NCI-H2081 (cell line): ENCODE results near the gene ALDH1B1.
A peak's percentile ranks its signal among the peaks of the same experiment; 100 is the strongest.
"Not testable (repeated sequence)": the region's sequence is repeated elsewhere in the genome, so short reads cannot be mapped to it uniquely, and the experiment has no call there.

Experiments
- DNase-seq, 2 experiments: peaks; one replicate each; lab custom pipeline; 2025; lab: John Stamatoyannopoulos, UW

Gene ALDH1B1

DNA sequence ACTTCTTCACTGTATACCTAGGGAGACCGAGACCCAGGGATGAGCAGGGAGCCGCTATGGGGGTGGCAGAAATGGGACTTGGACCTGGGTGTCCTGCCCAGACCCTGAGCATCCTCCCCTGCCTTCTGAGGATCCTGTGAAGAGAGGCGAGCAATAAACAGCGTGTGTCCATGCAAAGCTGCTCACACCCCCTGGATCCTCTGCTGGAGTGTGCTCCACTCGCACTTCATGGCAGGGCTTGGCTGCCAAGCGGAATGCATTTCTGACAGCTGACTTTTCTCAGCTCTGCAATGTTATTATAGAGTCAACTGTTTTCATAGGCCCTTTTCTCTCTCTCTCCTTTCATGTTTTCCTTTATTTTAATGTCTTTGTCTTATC lies 31.0 kb upstream of the ALDH1B1 start:
- no peak for DNase-seq

DNA sequence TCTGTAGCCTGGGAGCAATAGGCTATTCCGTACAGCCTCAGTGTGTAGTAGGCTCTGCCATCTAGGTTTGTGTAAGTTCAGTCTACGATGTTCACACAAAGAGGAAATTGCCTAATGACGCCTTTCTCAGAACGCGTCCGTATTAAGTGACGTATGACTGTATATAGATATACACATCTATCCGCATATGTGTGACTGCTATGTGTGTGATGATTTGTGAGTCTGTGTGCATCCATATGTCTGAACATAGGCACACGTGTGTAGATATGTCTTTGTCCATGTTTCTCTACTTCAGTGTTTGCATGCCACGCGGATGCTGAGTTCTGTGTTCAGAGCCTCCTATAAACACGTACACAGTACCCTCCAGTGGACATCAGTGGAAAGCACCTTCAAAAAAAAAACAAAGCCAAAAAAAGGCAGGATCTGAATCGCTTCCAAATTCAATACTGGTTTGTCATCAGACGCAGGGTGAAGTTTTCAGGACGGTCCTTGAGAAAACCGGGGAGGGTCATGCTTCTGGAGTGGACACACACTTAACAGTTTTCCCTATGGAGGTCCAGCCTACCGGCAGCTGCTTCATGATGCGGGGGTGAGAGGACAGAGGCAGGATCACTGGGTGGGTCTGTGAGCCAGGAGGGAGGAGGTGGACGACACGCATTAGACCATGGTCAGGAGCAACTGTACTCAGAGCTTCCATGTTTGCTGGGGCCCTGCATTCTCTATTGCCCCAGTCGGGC lies 29.5 kb upstream of the ALDH1B1 start:
- DNase-seq: peak; percentile 75 to 83

DNA sequence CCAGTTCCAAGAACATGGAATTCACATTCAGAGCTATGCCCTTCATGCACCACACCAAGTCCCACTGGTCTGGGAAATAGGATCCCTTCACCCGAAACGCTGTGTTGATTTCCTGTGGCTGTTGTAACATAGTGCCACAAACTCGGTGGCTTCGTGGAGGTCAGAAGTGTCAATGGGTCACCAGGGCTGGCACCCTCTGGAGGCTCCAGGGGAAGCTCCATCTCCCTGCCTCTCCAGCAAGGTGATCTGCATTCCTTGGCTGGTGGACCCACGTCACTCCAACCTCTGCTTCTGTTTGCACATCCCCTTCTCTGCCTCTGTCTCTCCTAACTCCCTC lies 28.9 kb upstream of the ALDH1B1 start:
- no peak for DNase-seq

DNA sequence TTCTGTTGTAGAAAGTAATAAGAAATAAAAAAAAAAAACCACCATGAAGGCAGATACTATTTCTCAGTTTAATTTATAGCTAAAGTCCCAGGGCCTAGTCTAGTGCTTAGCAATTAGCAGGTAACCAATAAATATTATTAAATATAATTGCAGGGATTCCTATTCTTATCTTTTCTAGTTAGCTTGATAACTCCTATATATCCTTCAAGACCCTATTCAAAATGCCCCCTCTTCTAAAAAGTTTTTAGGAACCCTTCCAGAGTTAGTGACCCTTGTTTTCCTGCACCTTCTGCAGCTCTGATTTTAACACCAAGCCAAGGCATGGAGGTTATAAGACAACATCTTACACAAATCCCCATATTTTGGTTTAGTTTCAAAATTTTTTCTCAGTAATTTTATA lies 24.6 kb upstream of the ALDH1B1 start:
- no peak for DNase-seq

DNA sequence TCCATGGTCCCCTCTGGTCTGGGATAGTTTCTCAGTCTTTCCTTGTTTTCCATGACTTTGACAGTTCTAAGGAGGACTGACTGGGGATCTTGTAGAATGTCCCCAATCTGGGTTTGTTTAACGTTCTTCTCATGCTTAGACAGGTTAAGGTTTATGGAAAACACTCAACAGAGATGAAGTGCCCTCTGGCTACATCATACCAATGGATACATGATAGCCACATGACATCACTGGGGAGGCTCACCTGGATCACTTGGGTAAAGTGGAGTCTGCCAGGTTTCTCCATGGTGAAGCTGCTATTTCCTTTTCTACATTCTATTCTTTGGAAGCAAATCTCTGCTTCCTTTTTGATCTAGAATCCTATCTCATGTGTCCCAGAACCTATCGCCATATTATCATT lies 23.8 kb upstream of the ALDH1B1 start:
- DNase-seq: no peak

DNA sequence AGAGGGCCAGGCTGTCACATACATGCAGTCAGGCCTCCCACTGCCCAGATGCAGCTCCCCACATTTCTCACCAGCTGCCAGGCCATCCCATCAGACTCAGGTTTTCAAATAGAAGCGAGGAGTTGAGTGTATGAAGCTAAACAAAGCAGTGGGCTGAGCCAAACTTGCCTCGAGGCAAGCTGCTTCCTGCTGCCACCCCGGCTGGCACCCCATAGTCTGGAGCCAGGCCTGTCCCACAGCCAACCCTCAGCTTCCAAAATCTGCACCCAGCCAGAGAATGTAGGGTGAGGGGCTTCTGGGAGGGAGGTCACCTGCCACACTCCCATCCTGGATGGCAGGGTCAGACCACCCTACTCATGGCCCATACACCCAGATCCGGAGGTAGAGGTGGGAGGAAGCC lies 22.3 kb upstream of the ALDH1B1 start:
- DNase-seq: no peak

DNA sequence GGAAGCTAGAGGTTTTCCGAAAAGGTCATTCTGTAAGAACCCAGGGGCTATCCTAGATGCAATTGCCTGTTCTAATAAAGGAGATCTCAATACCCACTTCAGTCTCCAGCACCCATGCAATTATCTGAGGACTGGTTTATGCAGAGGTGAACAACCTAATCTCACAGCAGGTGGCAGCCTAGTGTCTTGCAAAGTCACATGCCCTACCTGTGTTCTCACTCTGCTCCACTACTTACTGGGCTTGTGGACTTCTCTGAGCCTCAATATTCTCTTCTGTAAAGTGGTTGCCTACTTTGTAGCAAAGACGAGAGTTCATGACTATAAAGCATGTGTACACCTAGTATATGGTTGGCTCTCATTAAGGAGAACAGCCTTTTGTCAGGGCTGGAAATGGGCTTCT lies 21.0 kb upstream of the ALDH1B1 start:
- no peak for DNase-seq

DNA sequence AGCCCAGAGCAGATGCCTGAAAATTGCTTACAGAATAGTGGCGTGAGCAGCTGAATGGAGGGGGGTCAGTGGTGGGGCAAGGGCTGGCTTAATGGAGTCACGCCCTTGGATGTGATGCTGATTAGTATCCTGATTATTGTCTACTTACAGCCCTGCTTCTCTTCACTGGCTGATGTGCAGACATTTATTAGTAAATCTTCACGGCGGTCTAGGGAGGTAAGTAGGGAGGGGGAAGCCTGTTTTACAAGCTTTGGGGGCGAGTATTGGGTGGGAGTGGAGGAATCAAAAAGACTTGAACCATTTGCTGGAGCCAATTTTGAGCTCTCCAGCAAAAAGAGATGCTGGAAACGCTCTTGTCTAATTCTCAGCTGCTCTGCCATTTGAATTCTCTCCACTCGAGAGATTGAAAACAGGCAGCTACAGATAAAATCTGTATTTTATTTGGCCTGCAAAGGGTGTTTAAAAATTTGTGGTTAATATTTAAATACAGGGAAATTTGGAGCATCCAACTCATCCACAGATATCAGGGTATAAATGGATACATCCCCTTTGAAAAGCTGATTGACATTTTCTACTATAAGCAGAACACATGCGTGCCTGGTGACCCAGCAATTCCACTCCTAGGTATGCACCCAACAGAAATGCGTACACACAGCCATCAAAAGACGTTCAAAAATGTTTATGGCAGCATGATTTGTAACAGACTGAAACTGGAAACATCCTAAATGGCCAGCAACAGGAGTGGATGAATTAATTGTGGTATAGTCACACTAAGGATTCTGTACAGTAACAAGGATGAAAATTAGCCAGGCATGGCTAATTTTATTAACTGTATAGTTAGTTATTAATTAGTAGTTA lies 19.5 kb upstream of the ALDH1B1 start:
- no peak for DNase-seq

DNA sequence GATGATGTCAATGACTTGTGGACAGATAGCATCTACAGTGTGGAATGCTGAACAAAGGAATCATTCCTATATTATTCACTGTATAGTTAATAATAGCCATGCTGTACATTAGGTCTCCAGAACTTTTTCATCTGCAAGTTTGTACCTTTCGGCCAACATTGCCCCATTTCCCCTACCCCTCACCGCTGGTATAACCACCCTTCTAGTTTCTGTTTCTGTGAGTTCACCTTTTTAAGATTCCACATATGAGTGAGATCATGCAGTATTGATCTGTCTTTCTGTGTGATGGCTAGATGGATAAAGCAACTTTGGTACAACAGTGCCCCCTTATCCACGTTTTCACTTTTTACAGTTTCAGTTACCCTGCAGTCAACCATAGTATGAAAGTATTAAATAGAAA lies 18.8 kb upstream of the ALDH1B1 start:
- no peak for DNase-seq

DNA sequence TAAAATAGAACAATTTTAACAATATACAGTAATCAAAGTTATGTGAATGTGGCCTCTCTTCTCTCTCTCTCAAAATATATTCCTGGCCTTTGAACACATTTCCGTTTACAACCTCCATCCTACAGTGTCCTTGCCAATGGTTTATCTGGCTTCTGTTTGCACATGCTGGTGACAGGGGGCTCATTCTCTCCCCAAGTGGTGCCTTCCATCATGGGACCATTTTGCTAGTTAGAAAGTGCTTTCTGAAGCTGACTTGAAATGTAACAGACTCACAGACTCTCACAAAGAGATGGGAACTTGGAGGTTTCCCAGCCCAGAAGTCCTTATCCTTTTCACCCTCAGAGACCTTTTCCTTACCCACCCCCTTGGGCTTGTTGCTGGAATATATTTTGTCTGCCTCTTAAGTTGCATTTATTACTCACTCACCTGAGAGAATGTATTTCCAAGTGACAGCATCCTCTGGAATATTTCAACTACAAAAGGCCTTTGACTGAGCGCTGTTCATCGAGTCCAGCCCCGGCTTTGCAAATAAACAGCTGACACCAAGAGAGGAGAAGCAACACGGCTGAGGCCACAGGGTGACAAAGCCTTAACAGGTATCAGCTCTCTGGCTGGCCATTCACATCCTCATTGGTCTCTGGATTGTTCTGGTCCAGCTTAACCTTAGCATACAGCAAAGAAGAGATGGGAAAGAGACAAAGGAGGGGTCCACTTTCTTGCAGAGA lies 17.5 kb upstream of the ALDH1B1 start:
- no peak for DNase-seq

DNA sequence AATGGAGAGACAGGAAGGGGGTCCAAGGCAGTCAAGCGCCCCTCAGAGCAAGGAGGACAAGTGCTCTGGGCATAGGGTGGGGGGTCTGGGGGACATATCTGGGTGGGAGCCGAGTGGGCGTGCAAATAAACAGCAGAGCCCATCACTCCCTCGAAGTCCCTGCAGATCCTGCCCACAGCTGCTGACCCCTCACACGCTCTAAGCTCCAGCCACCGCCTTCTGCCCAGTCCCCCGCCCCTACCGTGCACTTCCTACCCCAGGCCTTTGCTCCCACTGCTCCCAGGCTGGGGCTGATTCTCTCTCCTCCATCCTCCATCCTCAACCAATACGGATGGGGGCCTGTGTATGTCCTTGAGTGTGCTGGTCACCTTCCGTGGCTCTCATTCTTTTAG lies 16.9 kb upstream of the ALDH1B1 start:
- DNase-seq: no peak

DNA sequence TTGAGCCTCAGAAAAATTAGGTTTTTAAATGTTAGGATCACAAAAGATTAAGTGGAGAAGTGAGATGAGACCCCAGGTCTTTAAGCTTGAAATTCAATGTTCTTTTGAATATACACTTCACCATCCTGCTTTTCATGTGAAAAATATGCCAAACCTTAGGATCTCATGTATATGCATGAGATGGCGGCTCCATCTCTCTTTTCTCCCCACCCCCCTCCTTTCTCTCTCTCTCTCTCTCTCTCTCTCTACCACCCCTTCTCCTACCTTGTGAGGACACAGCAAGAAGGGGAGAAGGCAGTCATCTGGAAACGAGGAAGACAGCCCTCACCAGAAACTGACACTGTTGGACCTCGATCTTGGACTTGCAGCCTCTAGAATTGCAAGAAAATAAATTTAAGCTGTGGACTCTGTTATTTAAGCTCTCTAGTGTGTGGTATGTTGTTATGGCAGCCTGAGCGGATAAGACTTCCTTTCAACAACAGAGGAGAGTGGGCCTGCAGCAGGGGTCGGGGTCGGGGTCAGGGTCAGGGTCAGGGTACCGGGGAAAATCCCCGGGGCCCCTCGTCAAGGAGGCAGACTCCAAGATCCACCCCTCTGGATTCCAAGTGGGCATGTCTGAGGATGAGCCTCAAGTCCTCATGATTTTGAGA lies 16.4 kb upstream of the ALDH1B1 start:
- DNase-seq: no peak

DNA sequence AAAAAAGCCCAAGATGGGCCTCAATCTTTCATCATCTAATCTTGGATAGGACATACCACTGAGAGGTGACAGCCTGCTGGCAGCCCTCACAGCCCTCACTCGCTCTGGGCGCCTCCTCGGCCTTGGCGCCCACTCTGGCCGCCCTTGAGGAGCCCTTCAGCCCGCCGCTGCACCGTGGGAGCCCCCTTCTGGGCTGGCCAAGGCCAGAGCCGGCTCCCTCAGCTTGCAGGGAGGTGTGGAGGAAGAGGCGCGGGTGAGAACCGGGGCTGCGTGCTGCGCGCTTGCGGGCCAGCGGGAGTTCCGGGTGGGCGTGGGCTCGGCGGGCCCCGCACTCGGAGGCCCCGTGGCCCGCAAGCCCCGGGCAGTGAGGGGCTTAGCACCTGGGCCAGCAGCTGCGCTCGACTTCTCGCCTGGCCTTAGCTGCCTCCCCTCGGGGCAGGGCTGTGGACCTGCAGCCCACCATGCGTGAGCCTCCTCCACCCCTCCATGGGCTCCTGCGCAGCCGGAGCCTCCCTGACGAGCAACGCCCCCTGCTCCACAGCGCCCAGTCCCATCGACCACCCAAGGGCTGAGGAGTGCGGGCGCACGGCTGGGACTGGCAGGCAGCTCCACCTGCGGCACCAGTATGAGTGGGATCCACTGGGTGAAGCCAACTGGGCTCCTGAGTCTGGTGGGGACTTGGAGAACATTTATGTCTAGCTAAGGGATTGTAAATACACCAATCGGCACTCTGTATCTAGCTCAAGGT lies 15.0 kb upstream of the ALDH1B1 start:
- DNase-seq: not testable (repeated sequence)

DNA sequence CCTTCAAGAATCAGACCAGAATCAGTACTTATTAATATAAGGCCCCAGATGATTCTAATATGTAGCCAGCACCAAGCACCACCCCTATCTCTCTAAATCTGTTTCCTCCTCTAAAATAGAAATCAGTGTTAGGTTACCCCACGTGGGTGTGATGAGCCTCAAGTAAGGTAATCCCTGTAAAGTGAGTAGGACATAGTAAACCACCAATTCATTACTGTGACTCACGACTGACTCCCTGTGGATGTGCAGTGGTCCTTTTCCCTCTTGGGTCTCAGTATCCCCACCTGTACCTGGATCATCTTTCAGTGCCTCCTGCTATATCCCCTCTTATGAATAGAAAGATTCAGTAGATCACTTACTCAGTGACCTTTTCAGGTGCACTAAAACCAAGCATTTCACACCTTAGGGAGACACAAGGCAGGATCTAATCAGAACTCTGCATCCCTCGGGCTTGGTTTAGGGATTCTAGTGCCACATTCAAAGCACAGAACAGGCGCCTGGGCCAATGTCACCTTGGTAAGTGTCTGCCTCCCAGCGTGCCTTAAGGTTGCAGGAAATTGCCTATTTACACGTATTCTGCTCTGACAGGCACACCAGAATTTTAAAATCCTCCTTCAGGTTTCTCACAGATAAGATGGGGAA lies 12.2 kb upstream of the ALDH1B1 start:
- DNase-seq: no peak

DNA sequence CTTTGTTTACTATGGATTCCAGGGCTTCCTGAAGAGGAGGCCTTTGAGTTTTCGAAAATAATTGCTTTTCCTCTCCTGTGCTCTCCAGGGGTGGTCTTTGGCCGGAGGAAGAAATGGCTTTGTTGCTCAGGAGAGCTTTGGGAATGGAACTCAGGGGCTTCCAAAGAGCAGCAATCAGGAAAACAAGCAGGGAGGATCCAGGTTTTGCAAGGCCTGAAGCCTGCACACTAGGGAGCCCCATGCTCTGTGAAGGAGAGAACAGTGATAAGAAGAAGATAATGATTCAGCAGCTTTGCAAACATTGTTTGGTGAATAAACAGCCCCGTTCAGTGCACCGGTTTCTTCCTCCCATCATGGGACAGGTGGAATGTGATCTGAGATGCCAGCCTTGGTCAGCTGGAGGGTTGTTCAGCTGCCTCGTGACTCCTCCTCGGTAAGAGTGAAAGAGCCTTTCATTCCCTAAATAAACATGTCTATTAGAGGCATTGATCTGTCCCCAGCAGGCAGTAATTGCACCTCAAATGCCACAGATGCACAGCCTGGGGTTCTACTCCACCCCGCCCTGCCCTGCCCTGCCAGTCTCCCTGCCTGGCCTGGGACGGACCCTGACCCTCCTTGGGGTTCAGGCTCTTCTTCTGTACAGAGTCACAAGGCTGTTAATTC lies 11.5 kb upstream of the ALDH1B1 start:
- peak; percentile 65 to 68 for DNase-seq

DNA sequence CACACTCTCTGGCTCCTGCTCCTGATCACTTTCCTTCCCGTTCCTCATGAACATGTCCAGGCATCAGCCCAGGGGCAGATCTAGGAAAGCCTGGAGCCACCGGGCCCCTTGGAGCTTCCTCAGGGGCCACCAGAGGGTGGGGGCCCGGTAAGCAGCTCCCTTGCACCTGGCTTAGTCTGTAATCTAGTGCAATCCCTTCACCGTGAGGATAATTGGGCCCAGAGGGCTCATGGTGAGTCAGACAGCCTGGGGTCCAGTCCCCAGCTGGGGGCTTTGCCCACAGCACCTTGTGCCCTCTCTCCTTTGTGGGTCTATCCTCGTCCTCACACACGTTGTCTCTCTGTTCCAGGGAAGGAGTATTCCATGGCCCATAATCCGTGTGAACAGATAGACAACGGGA lies 10.4 kb upstream of the ALDH1B1 start:
- no peak for DNase-seq

DNA sequence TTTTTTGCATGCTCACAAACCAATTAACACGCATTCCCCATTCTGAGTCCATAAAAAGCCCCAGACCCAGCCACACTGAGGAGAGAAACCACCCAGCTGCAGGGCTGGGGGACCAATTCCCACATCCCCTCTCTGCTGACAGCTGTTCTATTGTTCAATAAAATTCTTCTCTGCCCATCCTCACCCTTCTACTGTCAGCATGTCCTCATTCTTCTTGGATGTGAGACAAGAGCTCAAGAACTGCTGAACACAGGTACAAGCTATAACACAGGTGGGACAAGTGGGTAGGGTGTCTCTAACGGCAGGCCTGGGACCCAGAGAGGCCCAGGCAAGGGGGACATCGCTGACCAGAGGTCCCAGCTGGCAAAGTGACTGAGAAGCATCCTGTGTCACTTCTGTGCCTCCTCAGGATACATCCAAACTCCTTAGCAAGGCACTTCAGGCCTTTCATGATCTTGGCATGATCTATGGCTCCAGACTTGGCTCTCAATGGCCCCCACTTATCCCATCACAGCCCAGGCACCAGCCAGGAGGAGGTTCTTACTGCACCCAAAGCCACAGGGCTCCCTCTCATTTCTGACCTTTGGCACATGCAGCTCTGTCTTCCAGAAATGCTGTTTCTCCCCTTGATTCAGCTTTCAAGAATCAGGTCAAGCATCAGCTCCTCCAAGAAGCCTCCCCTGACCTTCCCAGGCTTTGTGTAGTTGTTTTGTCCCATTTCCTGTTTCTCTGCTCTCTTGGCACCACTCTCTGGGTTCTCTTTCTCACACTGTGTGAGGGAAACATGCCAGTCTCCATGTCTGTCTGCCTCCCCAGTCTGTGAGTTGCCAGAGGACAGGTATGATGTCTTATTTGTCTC lies 7.3 kb upstream of the ALDH1B1 start:
- no peak for DNase-seq

DNA sequence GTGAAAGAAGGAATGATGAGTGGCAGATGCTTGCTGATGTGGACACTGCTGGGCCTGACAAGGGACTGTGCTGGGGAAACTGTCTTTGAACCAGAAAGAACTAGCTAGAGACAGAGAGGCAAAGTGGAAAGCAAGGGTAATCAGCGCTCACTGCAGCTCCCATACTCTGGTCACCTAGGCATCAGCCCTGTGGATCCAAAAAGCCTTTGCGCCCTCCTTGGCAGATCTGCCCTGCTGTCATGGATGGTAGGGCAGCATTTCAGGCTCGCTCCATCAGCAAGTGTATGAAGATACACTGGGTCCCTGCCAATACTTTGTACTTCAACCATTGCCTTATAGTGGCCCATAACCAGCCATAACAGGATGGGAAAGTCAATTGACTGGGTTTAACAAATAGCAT lies 6.6 kb upstream of the ALDH1B1 start:
- no peak for DNase-seq

DNA sequence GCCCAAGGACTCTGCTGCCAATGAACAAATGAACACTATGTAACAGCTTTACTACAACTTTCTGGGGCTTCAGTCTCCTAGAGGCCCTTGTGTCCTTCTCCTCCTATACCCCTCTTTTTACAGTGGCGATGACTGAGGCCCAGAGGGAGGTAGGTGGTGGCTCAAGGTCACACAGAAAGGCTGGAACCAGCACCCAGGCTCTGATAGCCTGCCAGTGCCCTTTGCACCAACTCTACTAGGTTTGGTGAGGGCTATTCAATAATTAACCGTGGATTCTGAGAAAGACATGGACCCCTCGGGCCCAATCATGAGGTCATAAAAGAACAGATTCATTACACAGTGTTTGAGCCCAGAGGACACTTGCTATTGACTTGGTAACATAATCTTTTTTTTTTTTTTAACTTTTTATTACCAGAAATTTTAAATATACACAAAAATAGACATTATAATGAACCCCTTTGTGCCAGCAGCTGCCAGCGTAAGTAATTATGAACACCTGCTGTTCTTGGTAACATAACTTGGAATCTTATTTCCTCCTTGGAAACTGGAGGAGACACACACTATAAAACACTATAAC lies 6.1 kb upstream of the ALDH1B1 start:
- no peak for DNase-seq
